Stimulated activated CD4-positive, alpha-beta T cell treated with anti-CD3 and anti-CD28 coated beads, Interleukin-4, amount 100 ng/mL, for 4 hours (primary cell): ENCODE results near the gene NAA60.
"Not testable (repeated sequence)": the region's sequence is repeated elsewhere in the genome, so short reads cannot be mapped to it uniquely, and the experiment has no call there.

ENCODE experiments used
- DNase-seq, 2 experiments: peaks; one replicate each; pipeline ENCODE4 v3.0.0-alpha.2; 2020

NAA60 gene

DNA sequence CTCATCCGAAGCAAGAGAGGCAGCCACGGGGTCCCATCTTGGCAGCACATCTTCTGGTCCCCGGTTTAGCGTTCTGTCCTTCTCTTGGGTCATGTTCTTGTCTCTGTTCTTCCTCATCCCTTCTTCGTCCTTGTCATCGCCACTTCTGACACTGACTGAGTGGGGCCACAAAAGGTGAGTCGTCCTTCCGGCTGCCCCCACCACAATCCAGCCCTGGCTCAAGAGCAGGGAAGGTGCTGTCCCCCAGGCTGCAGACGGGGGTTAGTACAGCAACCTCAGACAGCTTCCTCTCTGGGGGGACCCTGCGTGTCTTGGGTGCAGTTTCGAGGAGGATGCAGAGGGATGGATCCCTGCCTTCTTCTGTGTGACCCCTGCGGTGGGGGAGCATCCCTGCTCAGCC is 21.8 kb downstream of the NAA60 start:
- DNase-seq, result no peak

- DNase-seq, result no peak
Observed at GRCh38 chr16:3465911-3466584, 22.6 kb downstream of the NAA60 start.

GRCh38 chr16:3467182-3467581 is 23.7 kb downstream of the NAA60 start:
- DNase-seq, result no peak

- no peak for DNase-seq
Observed at GRCh38 chr16:3467921-3468320, 24.4 kb downstream of the NAA60 start.

- DNase-seq, result no peak
Observed at GRCh38 chr16:3468501-3468900, 25.0 kb downstream of the NAA60 start.

DNA sequence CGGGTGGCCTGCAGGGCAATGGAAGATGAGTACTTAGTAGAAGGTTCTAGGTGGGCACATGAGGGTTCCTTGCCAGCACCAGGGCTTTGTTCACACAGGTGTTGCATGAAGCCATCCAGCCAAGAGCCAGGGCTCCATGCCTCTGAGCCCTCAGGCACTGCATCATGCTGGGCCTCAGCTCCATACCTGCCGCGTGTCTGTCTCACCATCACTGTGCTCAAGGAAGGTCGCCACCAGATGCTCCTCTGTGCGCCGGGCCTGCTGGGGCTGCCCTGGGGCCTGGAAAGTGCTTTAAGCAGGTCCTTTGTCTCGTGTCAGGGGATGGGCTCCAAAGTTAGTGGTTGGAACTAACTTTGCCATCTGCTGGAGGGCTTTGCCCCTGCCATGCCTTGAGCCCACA is 26.3 kb downstream of the NAA60 start:
- no peak for DNase-seq

DNA sequence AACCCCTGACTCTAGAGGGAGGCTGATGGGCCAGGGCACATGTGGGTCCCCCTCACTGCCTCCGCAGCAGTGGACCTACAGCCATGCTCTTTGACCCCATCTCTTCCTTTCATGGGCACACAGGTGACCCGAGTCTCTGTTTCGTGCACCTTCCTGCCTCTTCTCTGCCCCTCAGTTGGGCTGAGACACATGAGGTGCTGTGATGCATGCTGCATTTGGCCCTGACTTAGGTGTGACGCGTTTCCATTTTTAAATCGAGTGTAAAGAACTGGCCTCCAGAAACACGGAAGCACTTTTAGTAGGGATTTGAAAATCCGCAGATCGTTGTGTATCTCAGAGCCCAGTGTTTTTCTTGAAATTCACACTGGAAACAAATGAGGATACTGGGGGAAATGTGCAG is 27.2 kb downstream of the NAA60 start:
- no peak for DNase-seq

DNA sequence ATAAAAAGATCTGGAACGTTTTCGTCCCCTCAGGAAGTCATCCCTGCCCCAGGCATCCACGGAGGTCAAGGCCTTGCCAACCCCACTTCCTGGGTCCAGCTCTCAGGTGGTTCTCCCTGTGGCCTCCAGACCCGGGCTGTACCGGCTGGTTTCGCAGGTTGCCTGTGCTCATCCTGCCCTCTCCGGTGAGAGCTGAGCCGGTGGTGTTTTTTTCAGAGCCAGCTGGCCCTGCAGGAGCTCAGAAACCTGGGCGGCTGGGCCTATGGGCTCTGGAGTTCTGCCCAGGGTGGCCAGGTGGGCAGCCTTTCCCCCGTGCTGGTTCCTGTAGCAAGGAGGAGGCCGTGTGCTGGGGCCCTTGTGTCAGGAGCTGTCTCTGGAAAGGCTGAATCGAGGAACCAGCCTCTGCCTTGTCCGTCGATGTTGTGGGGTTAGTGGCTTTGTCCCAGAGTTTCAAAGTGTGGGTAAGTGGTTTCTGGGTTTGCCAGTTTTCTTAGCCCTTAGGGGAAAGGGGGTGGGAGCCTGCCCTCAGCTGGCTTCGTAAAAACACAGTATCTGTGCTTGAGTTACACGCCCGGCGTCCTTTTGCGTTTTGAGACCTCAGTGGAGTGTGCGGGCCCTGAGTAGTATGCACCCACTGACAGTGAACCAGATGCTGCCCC is 28.2 kb downstream of the NAA60 start:
- DNase-seq, result no peak

- no peak for DNase-seq
Observed at GRCh38 chr16:3472878-3473595, 29.6 kb downstream of the NAA60 start.

DNA sequence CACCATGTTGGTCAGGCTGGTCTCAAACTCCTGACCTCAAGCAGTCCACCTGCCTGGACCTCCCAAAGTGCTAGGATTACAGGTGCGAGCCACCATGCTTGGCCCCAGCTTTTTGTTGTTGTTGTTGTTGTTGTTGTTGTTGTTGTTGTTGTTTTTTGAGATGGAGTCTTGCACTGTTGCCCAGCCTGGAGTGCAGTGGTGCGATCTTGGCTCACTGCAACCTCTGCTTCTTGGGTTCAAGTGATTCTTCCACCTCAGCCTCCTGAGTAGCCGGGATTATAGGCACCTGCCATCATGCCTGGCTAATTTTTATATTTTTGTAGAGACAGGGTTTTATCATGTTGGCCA is 30.1 kb downstream of the NAA60 start:
- not testable (repeated sequence) for DNase-seq

GRCh38 chr16:3474136-3474779 is 30.8 kb downstream of the NAA60 start:
- DNase-seq, result no peak

DNA sequence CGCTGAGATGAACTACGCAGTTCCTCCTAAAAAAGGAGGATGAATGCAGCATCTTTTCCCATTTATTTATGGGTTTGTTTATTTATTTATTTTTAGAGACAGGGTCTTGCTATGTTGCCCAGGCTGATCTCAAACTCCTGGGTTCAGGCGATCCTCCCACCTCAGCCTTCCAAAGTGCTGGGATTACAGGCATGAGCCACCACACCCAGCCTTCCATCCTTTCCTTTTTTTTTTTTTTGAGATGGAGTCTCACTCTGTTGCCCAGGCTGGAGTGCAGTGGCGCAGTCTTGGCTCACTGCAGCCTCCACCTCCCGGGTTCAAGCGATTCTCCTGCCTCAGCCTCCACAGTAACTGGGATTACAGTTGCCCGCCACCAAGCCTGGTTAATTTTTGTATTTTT is 31.4 kb downstream of the NAA60 start:
- DNase-seq, result not testable (repeated sequence)

GRCh38 chr16:3475604-3476375 is 32.3 kb downstream of the NAA60 start:
- DNase-seq, result no peak

DNA sequence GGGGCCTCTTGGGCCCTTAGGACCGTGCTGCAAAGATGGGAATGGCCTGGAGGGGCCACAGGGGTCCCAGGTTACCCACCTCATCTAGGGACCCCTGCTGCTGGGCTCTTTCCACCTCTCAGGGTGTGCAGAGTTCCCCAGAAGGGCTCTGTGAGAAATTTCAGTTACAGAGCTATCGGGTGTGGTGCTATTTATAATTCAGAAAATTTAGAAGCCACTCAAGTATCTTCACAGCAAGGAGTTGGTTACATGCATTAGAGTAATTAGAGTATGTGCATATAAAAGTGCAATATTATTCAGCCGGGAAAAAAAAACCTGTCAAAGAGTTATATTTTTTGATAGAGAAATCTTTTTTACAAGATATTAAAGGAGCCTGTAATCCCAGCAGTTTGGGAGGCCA is 32.9 kb downstream of the NAA60 start:
- DNase-seq, result no peak

DNA sequence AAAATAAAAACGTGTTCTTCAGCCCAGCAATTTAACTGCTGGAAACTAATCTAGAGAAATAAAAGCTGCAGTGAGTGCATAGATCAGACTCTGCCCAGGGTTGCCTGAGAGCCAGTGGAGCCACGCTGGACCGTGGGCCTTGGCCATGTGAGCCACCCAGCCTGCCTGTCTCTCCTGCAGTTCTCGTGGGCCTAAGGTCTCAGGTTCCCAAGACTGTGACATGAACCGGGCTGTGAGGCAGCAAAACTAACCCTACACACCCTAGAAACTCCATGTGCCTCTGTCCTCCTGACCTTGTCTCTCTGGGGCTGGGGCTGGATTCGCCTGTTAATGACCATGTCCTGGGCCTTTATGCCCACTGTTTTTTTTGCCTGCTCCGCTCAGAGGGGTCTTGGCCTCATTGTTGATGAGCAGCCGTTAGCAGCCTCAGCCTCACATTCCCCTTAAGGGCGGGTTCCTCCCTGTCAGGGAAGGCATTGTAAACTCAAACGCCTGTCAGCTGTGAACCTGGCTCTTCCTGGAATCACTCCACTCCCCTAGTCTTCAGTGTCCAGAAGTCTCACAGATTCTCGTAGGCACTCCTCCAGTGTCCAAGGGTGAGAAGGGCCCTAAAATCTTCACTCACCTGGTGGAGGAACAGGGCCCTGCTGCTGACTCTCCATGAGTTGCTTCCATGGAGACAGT is 34.9 kb downstream of the NAA60 start:
- no peak for DNase-seq

- no peak for DNase-seq
Observed at GRCh38 chr16:3479654-3480216, 36.3 kb downstream of the NAA60 start.

DNA sequence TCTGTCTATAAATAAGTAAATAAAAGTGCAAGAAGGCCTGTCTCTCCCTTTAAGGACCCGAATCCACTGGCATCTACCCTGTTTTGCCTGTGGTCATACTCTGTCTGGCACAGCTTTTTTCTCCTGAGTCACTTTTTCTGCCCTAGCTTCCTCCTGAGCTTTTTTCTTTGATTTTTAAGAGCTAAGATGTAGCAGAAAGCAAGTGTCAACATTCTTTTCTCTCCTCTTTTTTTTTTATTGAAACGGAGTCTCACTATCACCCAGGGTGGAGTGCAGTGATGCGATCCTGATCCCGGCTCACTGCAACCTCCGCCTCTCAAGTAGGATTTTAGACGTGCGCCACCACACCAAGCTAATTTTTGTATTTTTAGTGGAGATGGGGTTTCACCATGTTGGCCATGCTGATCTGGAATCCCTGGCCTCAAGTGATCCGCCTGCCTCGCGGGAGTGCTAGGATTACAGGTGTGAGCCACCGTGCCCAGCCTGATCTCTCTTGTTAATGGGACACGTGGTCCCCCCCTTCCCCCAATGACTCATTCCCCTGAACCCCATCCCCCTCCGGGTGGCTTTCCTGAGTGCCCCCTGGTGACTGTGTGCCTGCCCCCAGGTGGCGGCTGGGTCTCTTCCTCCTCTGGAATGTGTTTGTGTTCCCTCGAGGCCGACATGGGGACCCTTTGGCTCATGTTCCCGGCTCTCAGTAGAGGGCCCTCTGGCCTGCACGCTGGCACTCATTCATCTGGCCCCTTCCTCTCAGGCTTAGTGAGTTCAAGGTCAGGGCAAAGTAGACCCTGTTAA is 37.6 kb downstream of the NAA60 start:
- no peak for DNase-seq

GRCh38 chr16:3481696-3482658 is 38.5 kb downstream of the NAA60 start:
- no peak for DNase-seq

- no peak for DNase-seq
Observed at GRCh38 chr16:3482659-3483241, 39.3 kb downstream of the NAA60 start.
